ENCODE data around the gene MAP3K21.

Gene MAP3K21

DNA sequence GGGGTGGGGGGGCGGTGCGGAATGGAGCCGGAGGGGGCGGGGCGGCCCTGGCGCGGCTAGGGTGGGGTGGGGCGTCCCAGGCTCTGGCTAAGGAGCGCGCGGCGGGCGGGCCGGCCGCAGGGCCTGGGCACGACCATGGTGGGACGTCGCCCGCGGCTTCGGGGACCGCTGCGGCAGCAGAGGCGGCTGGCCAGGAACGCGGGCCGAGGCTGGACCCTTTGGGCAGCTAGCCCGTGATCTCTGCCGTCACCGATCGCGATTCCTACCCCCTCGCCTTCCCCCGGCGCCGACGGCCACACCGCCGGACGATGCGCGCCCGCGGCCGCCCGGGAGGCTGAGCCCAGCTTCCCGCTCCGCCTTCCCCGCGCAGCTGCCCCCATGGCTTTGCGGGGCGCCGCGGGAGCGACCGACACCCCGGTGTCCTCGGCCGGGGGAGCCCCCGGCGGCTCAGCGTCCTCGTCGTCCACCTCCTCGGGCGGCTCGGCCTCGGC is at the start of gene MAP3K21:
MAP3K21 (plus strand) TSS at position 74 of the 491 bp plus-strand sequence; CDS start at position 379, 305 bp downstream.
- no peak for DNase-seq

DNA sequence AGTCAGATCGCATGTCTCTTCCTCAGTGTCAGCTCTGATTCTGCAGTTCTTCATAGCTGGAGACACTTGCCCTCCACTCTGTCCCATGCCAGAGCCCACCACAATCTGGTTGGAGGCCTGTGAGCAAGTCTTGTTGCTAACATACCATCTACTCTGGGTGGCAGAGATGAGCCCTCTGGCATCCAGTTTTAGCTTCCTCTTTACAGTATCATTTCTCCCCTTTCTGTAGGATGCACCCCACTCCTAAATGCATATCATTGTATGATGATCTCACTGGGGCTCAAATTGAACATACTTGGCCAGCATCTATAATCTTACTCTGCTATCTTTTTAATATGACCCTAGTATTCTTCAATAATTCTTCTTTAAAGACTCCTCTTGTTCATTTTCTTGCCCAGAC is 48.9 kb upstream of the MAP3K21 start:
- no peak for DNase-seq

DNA sequence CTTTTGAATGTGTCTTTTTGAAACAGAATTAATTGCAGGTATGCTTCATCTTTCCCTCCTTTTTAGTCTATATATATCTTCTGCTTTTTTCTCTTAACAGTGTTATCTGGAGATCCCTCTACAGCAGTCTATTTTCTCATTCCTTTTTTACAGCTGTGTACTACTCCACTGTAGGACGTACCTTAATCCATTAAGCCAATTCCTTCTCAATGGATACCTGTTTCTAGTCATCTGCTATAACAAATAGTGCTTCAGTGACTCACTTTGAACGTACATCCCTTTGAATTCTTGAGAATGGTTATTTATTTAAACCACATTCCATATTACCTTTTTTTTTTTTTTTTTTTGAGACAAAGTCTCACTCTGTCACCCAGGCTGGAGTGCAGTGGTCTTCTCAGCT is 47.6 kb upstream of the MAP3K21 start:
- DNase-seq: no peak

DNA sequence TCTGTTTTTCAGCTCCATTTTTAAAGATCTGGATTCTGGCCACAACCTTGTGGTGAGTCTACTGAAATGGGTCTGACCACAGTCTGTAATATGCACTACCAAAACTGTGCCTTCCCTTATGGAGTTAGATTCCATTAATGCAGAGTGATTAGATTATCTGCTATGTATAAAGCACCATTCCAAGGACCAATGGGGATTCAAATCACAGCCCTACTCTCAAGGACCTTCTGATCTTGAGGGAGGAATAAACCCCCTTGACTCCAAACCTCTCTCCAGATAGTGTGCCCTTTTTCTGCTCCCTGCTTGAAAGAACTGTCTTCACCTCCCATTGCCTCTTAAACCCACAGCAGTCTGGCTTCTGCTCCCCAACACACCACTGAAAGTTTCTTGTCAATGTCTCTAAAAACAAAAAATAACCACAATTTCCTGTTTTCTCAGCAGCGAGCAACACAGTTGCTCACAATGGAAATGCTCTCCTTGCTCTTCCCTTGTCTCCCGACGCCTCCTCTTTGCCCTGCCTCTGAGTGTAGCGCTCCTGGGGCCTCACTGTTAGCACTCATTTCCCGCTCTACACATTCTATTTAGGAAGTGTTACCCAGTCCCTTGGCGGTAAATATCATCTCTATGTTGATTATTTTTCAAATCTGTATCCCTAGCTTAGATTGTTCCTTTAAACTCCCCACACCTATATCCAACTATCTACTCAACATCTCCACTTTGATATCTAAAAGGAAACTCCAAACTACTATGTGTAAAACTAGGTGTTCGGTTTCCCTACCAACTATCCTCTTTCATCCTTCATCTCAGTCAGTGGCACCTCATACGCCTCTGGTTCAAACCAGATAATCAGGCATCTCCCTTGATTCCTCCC is 45.6 kb upstream of the MAP3K21 start:
- peak in 1 of 2 donors; percentile 26 for DNase-seq

DNA sequence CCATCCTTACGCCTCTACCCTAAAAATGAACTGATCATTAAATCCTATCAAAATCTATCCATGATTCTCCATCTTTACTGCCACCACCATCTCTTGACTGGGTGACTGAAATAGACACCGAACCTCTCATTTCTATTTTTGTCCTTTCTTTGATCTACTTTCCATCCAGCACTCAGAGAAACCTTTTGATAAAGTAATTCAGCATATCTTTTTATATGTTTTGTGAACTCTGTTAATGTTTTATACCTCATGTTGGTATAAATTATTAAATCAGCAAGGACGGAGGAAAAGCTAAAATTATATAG is 45.0 kb upstream of the MAP3K21 start:
- DNase-seq: no peak

DNA sequence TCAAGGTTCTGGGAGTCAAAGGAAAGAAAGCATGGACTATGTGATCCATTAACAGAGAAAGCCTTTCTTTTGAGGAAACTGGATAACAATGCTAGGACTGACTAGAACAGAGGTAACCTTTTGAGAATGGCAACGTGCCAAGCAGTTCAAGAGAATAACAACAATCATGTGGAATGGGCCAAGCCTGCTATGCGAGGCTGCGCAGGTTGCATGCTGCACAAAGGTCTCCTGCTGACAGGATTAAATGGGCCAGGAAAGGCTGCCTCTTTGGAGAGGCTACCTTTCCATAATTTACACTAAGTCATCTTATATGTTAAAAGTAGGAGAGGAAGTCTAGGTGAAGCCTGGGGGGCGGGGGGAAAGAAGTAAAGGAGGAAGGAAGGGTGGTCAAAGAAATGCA is 37.8 kb upstream of the MAP3K21 start:
- no peak for DNase-seq

DNA sequence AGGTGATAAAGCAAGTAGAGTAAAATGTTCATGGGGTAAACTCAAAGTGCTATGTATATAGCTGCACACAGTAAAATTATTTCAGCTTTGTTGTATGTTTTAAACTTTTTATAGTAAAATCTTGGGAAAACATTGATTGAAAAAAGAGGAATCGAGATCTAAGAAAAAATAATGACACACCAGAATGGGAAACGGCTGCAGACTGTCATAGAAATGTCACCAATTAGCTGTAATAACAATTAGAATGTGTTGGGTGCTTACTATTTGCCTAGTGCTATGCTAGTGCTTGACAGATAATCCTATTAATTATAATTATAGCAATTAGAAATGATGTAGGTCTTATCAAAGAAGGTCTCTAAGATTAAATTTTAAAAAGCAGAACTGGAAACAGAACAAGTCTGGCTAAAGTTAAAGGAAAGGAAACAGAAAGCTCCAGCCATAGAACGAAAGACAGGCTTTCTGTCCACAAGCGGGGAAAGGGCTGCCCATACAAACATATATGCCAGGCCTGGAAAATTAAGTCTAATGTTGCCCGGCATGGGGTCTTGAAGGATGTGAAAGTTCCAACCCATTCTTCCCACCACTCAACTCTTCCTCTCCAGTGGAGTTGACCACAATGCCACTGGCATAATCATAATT is 37.0 kb upstream of the MAP3K21 start:
- DNase-seq: no peak

DNA sequence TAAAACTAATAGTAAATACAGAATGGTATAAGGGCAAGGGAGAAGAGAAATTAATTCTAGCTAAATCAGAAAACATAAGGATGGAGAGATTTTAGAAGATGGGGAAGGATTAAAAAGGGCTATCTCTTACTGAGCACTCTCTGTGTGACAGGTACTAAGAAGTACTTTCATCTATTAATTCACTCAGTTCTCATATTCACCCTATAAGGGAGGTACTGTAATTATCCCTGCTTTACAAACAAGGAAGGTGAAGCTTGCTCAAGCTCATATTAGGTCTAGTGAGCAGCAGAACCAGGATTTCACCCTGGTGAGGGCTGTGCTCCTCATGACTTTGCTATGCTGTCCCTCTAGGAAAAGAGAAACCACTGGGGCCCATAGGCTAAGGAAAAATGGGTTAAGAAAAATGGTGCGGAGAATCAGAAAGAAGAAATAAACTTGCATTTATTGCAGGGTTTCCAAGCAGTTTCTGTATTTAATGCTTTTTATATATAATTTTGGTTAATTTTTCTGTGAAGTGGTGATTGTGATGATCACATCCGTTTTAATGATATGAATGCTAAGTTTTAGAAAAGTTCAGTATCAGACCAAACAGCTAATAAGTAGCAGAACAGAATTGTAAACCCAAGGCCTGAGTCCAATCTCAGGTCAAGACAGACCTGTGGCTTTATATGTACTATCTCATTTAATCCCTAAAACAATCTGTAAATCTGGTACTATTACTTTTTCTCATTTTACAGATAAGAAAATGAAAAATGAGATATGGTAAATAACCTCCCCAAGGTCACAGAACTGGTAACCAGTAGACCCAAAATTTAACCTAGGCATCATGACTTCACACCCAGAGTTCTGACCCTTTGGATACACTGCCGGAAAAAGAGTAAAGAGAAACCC is 33.7 kb upstream of the MAP3K21 start:
- no peak for DNase-seq

DNA sequence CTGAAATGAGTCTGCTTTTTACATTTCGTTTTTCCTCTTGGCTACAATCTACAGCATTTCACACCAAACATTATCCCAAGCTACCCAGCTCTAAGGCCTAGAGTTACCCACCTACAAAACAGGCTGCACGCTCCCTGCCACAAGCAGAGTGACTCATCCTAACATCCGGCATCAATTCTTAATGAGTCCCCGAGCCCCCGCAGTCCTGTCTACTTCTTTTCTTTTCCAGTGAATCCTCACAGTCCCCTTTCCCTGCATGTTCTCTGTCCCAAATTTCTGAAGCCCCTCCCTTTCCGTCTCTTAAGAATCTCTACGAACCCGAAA is 32.6 kb upstream of the MAP3K21 start:
- DNase-seq: peak; percentile 56 to 58

DNA sequence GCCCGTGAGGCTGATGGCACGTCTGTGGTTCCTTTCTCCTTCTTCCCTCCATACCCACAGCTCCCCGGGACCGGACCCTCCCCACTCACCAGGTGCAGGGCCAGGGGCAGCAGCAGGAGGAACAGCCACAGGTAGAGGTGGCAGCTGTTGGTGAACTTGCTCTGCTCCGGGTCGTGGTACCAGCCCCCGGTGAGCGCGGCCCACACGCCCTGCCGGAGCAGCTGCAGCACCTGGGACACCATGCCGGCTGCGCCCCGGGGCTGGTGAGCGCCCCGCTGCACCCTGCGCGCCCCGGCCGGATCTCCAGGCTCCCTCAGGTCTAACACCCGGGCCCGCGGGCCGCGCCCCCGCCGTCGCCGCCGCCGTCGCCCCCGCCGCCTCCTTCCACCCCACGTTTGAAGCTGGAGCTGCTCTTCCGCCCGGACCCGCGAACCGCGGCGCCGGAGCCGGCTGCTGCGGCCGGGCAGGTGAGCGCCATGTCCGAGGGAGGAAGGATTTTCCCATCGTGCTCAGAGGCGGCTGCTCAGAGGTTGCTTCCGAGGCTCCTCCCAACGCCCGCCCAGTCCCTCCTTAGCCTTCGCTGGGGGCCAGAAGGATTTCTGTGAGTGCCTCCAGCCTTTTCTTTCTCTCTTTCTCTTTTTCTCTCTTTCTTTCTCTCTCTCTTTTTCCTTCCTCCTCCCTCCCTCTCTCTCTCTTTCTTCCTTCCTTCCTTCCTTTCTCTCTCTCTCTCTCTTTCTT is 32.1 kb upstream of the MAP3K21 start, which contains the start of gene PCNX2:
PCNX2 (minus strand) TSS at position 489 of the 738 bp plus-strand sequence; CDS start at position 242, 247 bp downstream.
- DNase-seq: peak; percentile 57 to 64

DNA sequence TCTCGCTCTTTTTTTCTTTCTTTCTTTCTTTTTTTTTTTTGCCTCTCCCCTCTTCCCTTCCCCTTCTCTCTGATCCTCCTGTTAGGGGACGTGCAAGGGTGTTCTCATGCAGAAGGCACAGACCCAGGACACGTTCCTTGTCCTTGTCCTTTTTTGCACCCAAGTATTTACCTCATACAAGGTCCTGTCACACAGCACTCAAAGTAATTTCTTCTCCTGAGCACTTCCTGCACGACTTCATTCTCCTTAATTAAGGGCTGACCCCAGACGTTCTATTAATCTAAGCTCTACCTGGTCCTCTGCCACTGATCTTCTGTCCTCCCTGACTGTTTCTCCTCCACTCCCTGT is 31.6 kb upstream of the MAP3K21 start:
- DNase-seq: no peak

DNA sequence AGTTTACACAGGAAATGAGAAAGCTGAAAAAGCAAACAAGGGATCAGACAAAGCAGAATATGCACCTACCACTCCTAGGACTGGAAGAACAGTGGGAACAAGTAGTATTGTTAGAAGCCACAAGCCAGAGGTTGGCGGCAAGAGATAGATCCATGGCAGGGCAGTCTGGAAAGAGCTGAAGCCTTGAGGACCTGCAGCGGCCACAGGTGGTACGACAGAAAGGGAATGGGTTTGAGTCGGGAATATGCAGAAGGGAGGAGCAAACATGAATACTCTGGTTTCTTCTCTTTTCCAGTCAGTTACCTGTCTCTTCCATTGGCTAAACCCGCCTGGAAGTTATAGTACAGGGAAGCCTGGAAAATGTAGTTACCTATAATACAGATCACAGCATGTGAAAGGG is 28.1 kb upstream of the MAP3K21 start:
- DNase-seq: no peak

DNA sequence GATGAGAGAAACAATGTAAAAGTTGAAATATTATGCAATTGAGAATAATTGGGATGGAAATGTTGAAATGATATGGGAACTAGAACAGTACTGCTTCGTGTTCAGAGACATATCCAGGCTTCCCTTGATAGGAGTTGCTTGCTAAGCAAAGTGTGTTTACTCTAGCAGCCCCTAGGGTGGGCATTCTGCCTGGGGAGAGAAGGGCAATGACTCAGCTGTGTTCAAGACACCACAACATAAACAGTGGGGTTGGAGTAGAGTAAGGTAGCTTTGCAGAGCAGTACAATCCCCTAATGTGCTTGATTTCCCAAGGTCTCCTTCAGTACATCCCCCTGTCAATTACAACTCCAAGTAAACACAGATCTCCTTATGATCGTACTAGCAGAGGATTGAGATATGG is 27.2 kb upstream of the MAP3K21 start:
- no peak for DNase-seq

DNA sequence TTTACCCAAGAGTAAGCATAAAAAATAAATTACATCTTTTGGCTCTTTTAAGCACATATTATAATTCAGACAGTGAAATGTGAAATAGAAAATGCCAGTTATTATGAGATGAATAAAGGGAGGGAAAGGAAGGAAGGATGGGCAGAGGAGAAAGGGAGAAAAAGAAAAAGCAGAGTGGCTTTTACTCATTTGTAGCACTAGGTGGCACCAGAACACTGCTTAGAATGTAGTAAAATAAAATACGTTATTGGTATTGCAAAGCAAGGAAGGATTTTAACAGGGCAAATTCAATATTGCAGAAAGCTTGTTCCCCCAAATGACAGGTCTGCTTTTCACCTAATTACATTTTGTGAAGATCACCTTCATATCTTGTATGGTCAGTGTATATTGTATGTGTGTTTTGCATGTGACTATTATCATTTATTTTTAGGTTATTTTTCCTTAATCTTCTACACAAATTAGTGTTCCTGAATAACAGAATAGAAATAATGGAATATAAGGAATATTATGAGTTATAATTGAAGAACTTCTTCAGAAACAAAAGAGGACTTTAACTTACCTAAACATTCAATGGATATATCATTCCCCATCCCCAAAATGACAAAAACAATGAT is 22.9 kb upstream of the MAP3K21 start:
- DNase-seq: peak in 1 of 2 donors; percentile 7

DNA sequence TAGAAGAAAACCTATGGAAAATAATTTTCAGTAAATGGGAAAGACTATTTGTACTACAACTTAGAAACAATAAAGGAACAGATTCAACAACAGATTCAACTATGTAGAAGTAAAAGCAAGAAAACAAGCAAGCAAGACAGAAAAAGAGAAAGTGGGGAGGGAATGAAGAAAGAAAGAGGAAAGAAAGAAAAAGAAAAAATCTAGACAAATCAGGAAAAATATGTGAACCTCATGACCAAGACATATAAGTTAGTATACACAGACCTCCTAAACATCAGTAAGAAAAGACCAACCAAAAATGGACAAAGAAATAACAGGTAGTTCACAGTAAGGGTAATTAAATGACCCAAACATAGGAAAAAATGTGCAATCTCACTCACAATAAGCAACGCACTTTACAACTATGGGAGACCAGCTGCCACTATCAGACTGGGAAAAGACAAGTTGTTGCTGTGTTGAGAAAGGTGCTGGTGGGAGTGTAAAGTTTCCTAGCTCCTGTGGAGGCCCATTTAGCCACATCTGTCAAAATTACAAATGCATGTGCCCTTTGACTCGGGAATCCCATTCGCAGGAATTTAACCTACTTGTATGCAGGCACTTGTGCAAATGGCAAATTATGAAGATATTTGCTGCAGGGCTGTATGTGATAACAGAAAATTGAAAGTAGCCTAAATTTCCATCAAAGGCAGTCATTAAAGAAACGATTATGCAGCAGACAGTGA is 13.9 kb upstream of the MAP3K21 start:
- no peak for DNase-seq

DNA sequence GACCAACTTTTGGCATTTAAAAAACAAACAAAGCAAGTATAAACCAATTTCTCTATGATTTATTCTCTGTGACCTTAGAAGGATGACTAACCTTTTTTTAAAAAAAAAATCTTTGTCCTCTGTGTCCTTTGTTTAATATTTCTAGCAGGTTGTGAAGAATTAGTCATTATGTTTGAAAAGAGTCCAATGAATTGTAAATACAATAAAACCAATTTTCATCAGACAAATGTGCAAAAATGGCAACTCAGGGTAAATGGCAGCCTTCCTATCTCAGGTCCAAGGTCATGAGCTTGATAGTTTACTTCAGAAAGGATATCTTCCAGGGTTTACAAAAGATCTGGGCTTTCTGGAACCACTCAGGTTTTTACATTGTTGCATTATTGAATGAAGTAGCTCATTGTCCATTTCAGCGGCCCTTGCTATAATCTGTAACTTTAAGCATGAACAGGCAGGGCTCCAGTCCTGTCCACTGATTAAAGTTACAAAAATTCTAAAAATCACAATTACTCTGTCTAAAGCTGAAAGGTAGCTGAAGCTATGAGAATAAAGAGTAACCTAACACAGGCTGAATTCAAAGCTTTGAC is 11.7 kb upstream of the MAP3K21 start:
- no peak for DNase-seq

DNA sequence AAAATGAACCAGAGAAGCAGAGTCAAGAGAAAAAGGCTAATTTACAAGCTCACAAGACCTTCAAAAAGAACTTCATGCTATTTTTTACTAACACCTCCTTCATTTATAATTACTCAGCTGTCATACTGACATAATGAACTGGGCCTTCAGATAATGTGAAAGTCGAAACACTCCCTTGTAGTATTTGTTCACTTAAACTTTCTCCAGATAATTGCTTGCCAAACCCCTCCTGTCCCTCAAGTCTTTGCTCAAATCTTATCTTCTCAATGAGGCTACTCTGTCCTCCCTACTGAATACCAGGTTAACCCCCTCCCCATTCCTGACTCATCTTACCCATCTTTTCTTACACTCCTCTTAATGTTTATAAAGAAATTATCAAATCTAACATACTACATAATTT is 11.1 kb upstream of the MAP3K21 start:
- no peak for DNase-seq

DNA sequence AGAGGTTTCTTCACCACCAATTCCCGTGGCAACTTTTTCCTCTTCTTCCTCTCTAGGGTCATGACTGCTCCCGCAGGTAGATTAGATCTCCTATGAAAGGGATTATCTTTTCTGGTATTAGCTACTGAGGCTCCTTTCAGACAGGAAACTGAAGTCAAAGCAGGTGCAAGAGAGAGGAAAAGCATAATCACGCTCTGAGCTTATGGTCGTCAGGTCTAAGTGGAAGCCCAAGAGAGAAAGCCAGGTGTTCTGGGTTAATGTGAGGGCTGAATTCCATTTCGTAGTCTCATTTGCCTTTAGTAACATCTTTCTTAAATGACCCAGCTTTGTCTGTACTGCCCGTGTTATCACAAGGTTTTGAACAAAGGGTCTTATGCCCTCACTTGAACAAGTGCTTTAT is 8.3 kb upstream of the MAP3K21 start:
- no peak for DNase-seq

DNA sequence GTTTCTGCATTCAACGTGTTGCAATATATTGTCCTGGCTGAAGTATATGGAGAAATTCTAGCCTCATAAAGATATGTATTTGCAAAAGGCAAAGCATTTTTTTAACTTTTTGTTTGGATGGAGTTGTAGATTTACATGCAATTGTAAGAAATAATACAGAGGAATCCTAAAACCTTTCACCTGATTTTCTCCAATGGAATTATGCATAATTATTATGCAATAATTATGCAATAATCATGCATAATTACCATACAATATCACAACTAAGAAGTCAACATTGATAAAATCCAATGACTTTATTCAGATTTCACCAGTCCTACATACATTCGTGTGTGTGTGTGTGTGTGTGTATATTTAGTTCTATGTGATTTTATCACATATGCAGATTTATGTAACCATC is 7.5 kb upstream of the MAP3K21 start:
- DNase-seq: no peak

DNA sequence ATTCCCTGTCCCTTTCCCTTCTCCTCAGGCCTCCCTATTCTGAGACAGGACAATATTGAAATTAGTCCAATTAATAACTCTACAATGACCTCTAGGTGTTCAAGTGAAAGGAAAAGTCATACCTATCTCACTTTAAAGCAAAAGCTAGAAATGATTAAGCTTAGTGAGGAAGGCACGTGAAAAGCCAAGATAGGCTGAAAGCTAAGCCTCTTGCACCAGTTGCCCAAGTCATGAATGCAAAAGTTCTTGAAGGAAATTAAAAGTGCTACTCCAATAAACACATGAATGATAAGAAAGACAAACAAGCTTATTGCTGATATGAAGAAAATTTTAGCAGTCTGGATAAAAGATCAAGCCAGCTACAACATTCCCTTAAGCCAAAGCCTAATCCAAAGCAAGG is 3.8 kb upstream of the MAP3K21 start:
- no peak for DNase-seq

DNA sequence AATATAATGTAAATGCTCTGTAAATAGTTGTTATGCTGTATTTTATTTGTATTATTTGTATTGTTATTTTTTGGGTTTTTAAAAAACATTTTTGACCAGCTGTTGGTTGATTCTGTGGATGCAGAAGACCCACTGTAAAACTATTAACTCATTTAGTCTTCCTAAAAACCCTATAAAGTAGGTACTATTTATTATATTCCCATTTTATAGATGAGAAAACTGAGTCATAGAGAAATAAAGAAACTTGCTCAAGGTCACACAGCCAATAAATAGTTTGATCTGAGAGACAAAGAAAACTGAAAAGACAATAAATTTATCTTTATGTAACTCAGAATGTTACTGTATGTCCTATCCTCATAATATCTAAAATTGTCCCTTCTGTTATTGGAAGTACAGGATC is 1.2 kb upstream of the MAP3K21 start:
- no peak for DNase-seq
